ENCODE measurements around the gene MAPK8IP3.

MAPK8IP3 gene

GRCh38 chr16:1740781-1741490, 34.9 kb downstream of the MAPK8IP3 start:
- no peak for DNase-seq

GRCh38 chr16:1741553-1742165, 35.7 kb downstream of the MAPK8IP3 start:
- DNase-seq, result no peak

- no peak for DNase-seq
These were observed 37.7 kb downstream of the MAPK8IP3 start for GRCh38 chr16:1743376-1744337.

GRCh38 chr16:1744338-1744840, 38.4 kb downstream of the MAPK8IP3 start:
- DNase-seq, result no peak

- peak; percentile 75 for DNase-seq
These were observed 39.3 kb downstream of the MAPK8IP3 start for GRCh38 chr16:1745181-1745899.

- peak; percentile 72 for DNase-seq
These were observed 40.1 kb downstream of the MAPK8IP3 start for GRCh38 chr16:1745900-1746692.

GRCh38 chr16:1746693-1747195, 40.7 kb downstream of the MAPK8IP3 start:
- no peak for DNase-seq

GRCh38 chr16:1747934-1748333, 41.9 kb downstream of the MAPK8IP3 start:
- no peak for DNase-seq

GRCh38 chr16:1749152-1750117, 43.4 kb downstream of the MAPK8IP3 start:
- DNase-seq, result no peak

- no peak for DNase-seq
These were observed 46.0 kb downstream of the MAPK8IP3 start for GRCh38 chr16:1751946-1752345.

- DNase-seq, result no peak
These were observed 46.9 kb downstream of the MAPK8IP3 start for GRCh38 chr16:1752853-1753252.

- DNase-seq, result no peak
These were observed 48.2 kb downstream of the MAPK8IP3 start for GRCh38 chr16:1754204-1754603.

GRCh38 chr16:1757714-1758461, 51.9 kb downstream of the MAPK8IP3 start:
- no peak for DNase-seq

- DNase-seq, result no peak
These were observed 52.9 kb downstream of the MAPK8IP3 start for GRCh38 chr16:1758923-1759322.

GRCh38 chr16:1759511-1759910, 53.5 kb downstream of the MAPK8IP3 start:
- no peak for DNase-seq

GRCh38 chr16:1760911-1761310, 54.9 kb downstream of the MAPK8IP3 start:
- DNase-seq, result no peak

- no peak for DNase-seq
These were observed 55.8 kb downstream of the MAPK8IP3 start for GRCh38 chr16:1761751-1762150.

GRCh38 chr16:1762196-1762878, 56.3 kb downstream of the MAPK8IP3 start:
- no peak for DNase-seq

Measured in amniotic stem cell (primary cell).